Thymus (tissue), 11 donors: ENCODE data around the gene GRIN2C. TPM values are rescaled to one million over a fixed set of nuclear protein-coding genes. Genes with fewer than 3 reads are reported as not detected.

Experiments used
- DNase-seq, 9 donors: peaks; one replicate each; pipeline ENCODE4 v3.0.0-alpha.2; 2013; ENCODE audit warnings: low spot score in 9 of 9, low read depth in 6 of 9, missing footprints in 1 of 9
- H3K27ac ChIP-seq, 2 donors: one replicate each; pipeline ENCODE4 v1.5.1; 2013; ENCODE audit warnings: control low read depth in 1 of 2, low read depth in 1 of 2, low read length in 1 of 2, mild to moderate bottlenecking in 1 of 2, moderate library complexity in 1 of 2
- H3K27me3 ChIP-seq, 2 donors: one replicate each; pipeline ENCODE4 v1.5.1; 2013; ENCODE audit warnings: low read length in 1 of 2; ENCODE audit not compliant: control insufficient read depth in 2 of 2, insufficient read depth in 1 of 2
- H3K36me3 ChIP-seq, 2 donors: one replicate each; pipeline ENCODE4 v1.5.1; 2013; ENCODE audit warnings: low read length in 1 of 2, mild to moderate bottlenecking in 1 of 2, moderate library complexity in 1 of 2; ENCODE audit not compliant: control insufficient read depth in 2 of 2, insufficient read depth in 2 of 2
- H3K4me1 ChIP-seq, 2 donors: one replicate each; pipeline ENCODE4 v1.5.1; 2013; ENCODE audit warnings: low read length in 2 of 2; ENCODE audit not compliant: control insufficient read depth in 2 of 2, insufficient read depth in 2 of 2
- H3K4me3 ChIP-seq, 2 donors: one replicate each; pipeline ENCODE4 v1.5.1; 2013; ENCODE audit warnings: low read length in 2 of 2, control low read depth in 1 of 2, mild to moderate bottlenecking in 1 of 2
- H3K9me3 ChIP-seq, 2 donors: one replicate each; pipeline ENCODE4 v1.5.1; 2013; ENCODE audit warnings: low read length in 1 of 2, mild to moderate bottlenecking in 1 of 2; ENCODE audit not compliant: control insufficient read depth in 2 of 2, insufficient read depth in 1 of 2
- WGBS: extraction: QIAGEN DNeasy Blood & Tissue Kit; methylation state at CpG from one replicate; pipeline ENCODE4 v1.1.7; 2013; 5-methylcytosine and 5-hydroxymethylcytosine counted together
- polyA plus RNA-seq: library from polyadenylated mRNA; stranded (reverse); fragments of 200-250 nt; gene quantifications from one replicate; pipeline ENCODE4 v1.2.3, GENCODE V29; 2013
- total RNA-seq: library from RNA; stranded (reverse); fragments of 120-200 nt; gene quantifications from one replicate; pipeline ENCODE4 v1.2.4, GENCODE V29; 2013
- donor health status: healthy.

GRIN2C gene
- total and polyA plus RNA-seq, 2 donors, result 0.05 to 0.07 TPM

DNA sequence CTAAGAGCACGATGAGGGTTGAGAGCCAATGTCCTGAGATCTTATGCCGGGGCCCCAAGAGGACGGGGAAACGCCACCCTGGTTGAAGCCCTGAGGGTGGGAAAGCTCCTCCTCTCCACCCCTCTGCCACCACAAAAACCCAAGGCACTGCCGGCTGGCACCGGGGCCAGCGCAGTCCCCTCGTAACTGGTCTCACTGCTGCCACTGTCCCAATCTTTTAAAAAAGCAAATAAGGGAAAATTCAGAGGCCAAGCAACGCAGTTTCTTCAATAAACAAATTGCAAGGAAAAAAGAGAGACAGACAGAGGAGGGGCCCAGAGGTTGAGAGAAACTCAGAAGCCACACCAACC lies 6.7 kb downstream of the GRIN2C start:
- H3K27ac ChIP-seq, result no peak overlapping the region
- peaks cover 1 to 9% of the 10 kb centered on the region in 2 donors for H3K9me3 ChIP-seq
- H3K36me3 ChIP-seq, result no peaks in the 10 kb centered on the region
- 6% methylated on average over 9 of the region's 9 CpGs for WGBS
- no peak for DNase-seq
- peaks cover 6 to 8% of the 10 kb centered on the region in 2 donors for H3K4me1 ChIP-seq
- peaks cover 33 to 82% of the 10 kb centered on the region in 2 donors for H3K27me3 ChIP-seq
- peak overlapping the region; percentile 51 for H3K4me3 ChIP-seq

DNA sequence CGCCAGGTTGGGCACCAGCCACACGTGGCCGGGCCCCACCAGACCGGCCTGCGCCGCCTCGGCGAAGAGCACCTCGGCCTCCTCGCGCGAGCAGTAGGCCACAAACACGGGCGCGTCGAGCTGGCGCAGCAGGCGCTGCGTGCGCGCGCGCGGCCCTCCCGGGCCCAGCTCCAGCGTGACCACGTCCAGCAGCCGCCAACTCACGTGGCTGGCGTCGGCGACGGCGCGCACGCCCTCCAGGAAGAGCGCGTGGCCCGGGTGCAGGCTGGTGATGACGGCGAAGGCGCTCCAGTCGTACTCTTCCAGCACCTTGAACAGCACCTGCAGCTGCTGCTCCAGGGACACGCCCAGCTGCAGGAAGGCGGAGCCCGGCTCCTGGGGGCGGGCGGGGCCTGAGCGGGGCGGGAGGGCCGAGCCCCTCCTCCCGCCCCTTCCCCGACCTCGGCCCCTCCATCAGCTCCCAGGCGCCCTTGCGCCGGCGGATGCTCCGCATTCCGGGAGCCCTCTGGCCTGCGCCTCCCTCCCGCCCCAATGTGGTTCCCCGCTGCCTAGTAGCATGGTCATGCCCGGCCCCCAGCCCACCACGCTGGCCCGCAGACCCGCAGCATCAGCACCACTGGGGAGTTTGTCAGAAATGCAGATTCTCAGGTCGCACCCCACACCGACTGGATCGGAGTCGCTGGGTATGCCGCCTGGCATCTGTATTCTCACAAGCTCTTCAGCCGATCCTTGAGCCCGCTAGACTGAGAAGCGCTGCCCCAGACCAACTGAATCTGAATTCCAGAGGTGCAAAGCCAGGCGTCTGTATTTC lies 7.2 kb downstream of the GRIN2C start:
- H3K4me3 ChIP-seq, result peak overlapping the region; percentile 51
- WGBS, result 13% methylated on average over 76 of the region's 76 CpGs
- peak; percentile 46 to 93 (median 75) for DNase-seq
- peaks cover 28 to 76% of the 10 kb centered on the region in 2 donors for H3K27me3 ChIP-seq
- no peaks in the 10 kb centered on the region for H3K36me3 ChIP-seq
- H3K4me1 ChIP-seq, result peaks cover 6 to 8% of the 10 kb centered on the region in 2 donors
- H3K27ac ChIP-seq, result no peak overlapping the region
- peaks cover 1 to 9% of the 10 kb centered on the region in 2 donors for H3K9me3 ChIP-seq

DNA sequence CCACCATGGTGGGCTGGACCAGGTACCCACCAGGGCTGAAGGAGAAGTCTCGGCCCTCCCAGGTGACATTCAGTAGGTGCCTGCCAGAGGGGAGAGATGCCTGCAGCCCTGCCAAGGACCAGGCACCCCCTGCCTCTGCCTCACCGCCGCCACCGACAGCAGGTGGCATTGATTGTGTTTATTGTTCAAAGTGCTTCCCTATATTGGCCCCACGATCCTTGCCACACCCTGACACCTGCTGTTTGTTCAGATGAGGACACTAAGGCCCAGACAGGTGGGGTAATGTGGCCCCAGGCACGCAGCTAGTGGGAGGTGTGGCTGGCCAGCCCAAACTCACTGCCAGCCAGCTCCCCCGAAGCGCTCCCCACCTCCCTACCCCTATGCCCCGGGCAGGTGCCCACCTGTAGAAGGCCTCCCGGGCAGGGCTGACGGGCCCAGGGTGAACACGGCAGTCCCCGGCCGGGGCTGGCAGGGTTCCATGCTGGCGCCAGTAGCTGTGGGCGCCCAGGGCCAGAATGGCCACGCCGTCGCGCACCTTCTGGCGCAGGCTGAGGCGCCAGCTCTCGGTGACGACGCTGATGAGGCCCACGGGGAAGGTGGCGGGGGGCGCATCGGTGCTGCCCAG lies 8.0 kb downstream of the GRIN2C start:
- DNase-seq, result no peak
- Histone ChIP-seq H3K27me3 (peaks cover 23 to 69% of the 10 kb centered on the region in 2 donors), H3K9me3 (peaks cover 1 to 9% of the 10 kb centered on the region in 2 donors), H3K27ac (no peak overlapping the region), H3K4me3 (no peak overlapping the region), H3K36me3 (no peaks in the 10 kb centered on the region), H3K4me1 (peaks cover 6 to 8% of the 10 kb centered on the region in 2 donors)
- WGBS, result 71% methylated on average over 29 of the region's 29 CpGs

DNA sequence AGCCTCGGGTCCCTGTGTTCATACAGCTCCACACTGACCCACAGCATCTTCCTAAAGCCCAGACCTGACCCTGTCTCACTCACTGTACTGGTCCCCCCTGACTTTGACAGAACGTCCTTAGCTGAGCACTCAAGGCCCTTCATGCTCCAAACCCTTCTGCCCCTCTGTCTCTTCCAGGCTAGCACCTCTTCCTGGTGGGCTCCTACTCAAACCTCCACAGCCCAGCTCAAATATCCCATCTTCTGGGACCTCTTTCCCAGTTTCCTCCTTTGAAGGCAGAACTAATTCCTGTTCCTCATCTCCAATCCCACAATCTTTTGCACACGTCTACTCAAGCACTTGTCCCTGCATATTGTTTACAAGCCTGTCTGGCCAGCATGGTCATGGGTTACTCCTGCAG lies 8.8 kb downstream of the GRIN2C start:
- H3K36me3 ChIP-seq, result no peaks in the 10 kb centered on the region
- H3K4me3 ChIP-seq, result no peak overlapping the region
- peaks cover 22 to 64% of the 10 kb centered on the region in 2 donors for H3K27me3 ChIP-seq
- peaks cover 1 to 9% of the 10 kb centered on the region in 2 donors for H3K9me3 ChIP-seq
- 81% methylated on average over 3 of the region's 3 CpGs for WGBS
- no peak for DNase-seq
- peaks cover 6 to 8% of the 10 kb centered on the region in 2 donors for H3K4me1 ChIP-seq
- no peak overlapping the region for H3K27ac ChIP-seq

DNA sequence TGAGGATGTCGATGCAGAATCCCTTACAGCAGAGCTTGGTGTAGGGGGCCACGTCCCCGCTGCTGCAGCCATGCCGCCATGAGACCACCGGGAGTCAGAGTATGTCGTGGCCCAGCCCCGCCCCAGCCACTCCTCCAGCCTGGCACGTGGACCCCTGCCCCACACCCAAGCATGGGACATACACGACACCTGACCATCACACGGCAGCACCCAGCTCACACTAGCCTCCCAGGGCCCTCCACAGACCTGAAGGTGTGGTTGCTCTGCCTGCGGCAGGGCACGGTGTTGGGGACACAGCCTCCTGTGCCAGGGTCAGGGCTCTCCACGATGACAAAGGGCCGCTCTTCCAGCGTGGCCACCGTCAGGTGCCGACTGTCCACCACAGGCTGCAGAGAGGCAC lies 9.4 kb downstream of the GRIN2C start:
- Histone ChIP-seq H3K9me3 (peaks cover 1 to 9% of the 10 kb centered on the region in 2 donors), H3K4me3 (no peak overlapping the region), H3K36me3 (no peaks in the 10 kb centered on the region), H3K4me1 (peaks cover 6 to 8% of the 10 kb centered on the region in 2 donors), H3K27me3 (peaks cover 20 to 59% of the 10 kb centered on the region in 2 donors), H3K27ac (no peak overlapping the region)
- WGBS, result 91% methylated on average over 17 of the region's 17 CpGs
- no peak for DNase-seq

DNA sequence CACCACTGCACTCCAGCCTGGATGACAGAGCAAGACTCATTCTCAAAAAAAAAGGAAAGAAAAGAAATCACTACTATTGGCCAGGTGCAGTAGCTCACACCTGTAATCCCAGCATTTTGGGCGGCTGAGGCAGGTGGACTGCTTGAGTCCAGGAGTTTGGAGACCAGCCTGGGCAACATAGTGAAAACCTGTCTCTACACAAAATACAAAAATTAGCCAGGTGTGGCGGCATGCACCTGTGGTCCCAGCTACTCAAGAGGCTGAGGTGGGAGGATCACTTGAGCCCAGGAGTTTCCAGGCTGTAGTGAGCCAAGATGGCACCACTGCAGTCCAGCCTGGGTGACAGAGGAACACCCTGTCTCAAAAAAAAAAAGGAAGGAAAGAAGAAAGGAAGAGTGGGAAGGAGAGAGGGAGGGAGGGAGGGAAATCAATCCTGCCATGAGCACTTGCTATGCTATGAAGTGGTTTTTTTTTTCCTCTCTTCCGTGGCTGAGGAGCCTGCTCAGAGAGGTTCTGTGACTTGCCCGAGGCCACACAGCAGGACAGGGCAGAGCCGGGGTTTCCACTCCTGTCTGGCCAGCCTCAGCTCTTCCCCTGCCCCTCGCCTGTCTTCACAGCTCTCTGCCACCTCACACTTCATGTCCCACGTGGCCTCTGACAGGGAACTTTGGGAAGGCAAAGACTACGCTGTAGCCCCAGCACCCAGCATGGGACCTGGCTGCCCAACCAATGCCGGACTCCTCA lies 10.9 kb downstream of the GRIN2C start:
- WGBS, result 82% methylated on average over 9 of the region's 9 CpGs
- Histone ChIP-seq H3K4me1 (peaks cover 6 to 8% of the 10 kb centered on the region in 2 donors), H3K9me3 (peaks cover 1 to 9% of the 10 kb centered on the region in 2 donors), H3K27me3 (peaks cover 8 to 53% of the 10 kb centered on the region in 2 donors), H3K4me3 (no peak overlapping the region), H3K27ac (no peak overlapping the region), H3K36me3 (no peaks in the 10 kb centered on the region)
- DNase-seq, result no peak

DNA sequence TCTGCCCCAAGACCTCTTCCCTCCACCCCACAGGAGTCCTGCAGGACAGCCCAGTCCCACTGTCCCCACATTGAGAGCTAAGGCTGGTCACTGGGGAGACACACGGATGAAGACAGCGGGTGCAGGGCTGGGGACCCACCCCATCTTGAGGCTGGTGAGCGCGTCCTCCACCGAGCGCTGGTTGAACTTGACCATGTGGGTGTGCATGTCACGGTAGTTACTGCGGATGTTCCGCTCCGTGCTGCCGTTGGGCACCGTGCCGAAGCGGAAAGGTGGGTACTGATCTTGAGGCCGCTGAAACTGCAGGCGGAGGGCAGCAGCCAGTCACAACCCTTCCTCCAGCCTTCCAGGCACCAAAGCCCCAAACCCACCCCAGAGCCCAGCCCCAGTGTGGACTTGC lies 13.1 kb downstream of the GRIN2C start:
- DNase-seq, result no peak
- Histone ChIP-seq H3K27ac (no peak overlapping the region), H3K27me3 (peaks cover 20 to 54% of the 10 kb centered on the region in 2 donors), H3K4me1 (peaks cover 0 to 4% of the 10 kb centered on the region in 2 donors), H3K36me3 (no peaks in the 10 kb centered on the region), H3K9me3 (peaks cover 0 to 1% of the 10 kb centered on the region in 2 donors), H3K4me3 (no peak overlapping the region)
- 97% methylated on average over 16 of the region's 16 CpGs for WGBS

DNA sequence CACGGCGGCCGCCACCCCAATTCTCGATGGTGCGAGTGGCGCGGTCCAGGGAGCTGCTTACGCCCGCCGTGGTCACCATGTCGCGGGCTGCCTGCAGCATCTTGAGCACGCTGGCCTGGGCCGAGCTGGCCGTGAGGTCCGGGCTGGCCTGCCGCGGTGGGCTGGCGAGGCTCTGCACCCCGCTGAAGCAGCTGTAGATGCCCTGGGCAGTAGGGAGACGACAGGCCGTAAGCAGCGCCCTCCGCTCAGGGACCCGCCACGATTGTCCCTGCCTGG lies 16.4 kb downstream of the GRIN2C start:
- Histone ChIP-seq H3K27ac (no peak overlapping the region), H3K4me1 (peaks cover 4 to 11% of the 10 kb centered on the region in 2 donors), H3K4me3 (no peak overlapping the region), H3K27me3 (peaks cover 24 to 46% of the 10 kb centered on the region in 2 donors), H3K36me3 (peaks cover 0 to 8% of the 10 kb centered on the region in 2 donors), H3K9me3 (no peaks in the 10 kb centered on the region)
- WGBS, result 52% methylated on average over 26 of the region's 26 CpGs
- DNase-seq, result no peak
